Skin of body (tissue), 2 donors: ENCODE measurements around the gene C1orf52. TPM values are rescaled to one million over a fixed set of nuclear protein-coding genes. Genes with fewer than 3 reads are reported as not detected.

ENCODE experiments used
- DNase-seq: peaks from one replicate; lab custom pipeline; 2025; lab: John Stamatoyannopoulos, UW
- total RNA-seq: library from RNA; depleted of rRNA; stranded (reverse); fragments of >200 nt; gene quantifications from one replicate; pipeline ENCODE4 v1.2.3, GENCODE V29; 2014

Gene C1orf52
- 23.4 TPM for total RNA-seq

- peak; percentile 96 for DNase-seq
Observed at GRCh38 chr1:85259118-85259911, at the start of gene C1orf52. Gene C1orf52, minus strand, starts transcription at chr1:85259662. Its CDS starts 29 bp downstream, at chr1:85259633.

DNA sequence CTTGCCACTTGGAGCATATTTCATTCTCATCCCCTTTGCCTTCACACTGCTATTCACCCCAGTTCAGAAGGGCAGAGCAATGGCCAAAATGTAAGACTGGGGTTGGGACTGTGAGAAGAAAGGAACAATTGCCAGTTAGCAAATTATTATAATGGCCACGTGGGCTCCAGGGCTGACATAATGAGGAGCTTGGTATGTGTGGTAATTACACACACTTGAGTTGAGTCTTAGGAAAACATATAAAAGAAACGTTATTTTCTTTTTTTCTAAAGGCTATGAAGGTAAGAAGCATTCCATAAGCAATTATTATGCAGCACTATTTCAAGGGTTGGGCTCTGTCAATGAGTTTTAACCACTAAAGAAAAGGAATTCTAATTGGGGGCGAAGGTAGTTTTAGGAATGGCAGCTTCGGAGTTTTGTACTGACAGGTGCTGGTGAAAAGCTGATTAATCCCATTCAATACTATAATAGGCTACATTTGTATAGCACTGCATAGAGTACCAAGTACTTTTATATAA, 49.4 kb upstream of the C1orf52 start:
- DNase-seq = no peak

DNA sequence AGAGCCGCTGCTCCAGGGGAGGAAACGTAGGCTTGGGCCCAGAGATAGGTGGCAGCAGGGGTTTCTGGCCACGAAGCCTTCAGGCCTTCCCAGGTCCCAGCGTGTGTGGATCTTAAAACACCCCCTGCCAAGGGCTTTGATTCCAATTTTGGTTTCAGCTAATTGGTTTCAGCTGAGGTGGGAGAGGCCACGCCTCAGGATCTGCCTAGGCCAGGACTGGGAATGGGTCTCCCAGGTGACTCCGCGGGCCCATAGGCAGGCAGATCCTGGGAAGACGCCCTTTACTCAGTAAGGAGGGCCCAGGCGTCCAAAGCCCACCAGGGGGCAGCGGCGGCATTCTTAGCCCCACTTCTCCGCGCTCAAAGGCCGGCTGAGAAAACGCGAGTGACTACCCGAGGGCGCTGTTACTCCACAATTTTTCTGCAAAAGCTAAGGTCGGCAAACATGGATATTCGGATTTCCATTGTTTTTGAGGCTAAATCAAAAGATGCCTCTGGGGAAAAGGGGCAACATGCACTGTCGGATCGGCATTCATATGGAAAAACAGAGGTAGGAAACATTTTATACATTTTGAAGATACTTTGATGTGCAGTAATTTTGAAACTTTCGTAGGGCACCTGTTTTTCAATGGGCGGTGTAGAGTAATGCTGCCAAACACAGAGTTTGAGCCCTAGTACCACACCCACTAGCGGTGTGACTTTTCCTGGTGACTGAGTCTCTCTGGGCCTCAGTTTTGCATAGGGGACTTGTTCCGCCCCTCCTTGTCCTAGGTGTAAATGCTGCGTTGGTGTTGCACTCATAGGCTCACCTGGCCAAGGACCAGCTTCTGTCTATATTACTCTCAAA, 48.7 kb upstream of the C1orf52 start:
- peak; percentile 88 for DNase-seq

- no peak for DNase-seq
Observed at GRCh38 chr1:85306236-85306635, 46.8 kb upstream of the C1orf52 start.

DNA sequence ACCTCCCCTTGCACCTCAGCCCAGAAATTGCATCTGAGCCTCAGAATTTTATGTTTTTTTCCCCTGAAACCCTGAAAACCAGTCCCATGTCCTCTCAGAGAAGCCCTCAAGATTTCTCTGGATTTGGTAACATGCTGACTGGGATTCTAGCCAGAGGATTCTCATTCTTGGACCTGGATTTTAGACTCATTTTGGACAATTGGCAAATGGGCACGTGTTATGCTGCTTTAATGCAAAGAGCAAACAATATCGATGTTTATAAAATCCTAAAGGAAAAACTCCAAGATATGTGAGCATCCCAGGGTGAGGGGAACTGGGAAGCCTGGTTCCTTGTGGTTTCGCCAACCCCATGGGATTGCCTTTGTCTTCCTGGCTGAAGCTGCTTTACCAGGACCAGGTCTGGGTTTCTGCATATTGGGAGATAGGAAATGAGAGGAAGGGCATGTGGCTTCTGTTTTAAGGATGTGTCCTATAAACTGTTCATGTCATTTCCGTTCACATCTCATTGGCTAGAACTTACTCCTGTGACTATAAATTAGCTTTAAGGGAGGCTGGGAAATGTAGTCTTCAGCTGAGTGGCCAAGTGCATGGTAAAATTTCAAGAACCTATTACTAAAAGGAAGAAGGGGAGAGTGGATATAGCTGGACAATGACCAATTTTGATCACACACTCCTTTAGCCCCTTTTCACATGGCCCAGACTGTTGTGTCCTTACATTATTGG, 44.1 kb upstream of the C1orf52 start:
- no peak for DNase-seq

- no peak for DNase-seq
Observed at GRCh38 chr1:85300140-85300539, 40.7 kb upstream of the C1orf52 start.

DNA sequence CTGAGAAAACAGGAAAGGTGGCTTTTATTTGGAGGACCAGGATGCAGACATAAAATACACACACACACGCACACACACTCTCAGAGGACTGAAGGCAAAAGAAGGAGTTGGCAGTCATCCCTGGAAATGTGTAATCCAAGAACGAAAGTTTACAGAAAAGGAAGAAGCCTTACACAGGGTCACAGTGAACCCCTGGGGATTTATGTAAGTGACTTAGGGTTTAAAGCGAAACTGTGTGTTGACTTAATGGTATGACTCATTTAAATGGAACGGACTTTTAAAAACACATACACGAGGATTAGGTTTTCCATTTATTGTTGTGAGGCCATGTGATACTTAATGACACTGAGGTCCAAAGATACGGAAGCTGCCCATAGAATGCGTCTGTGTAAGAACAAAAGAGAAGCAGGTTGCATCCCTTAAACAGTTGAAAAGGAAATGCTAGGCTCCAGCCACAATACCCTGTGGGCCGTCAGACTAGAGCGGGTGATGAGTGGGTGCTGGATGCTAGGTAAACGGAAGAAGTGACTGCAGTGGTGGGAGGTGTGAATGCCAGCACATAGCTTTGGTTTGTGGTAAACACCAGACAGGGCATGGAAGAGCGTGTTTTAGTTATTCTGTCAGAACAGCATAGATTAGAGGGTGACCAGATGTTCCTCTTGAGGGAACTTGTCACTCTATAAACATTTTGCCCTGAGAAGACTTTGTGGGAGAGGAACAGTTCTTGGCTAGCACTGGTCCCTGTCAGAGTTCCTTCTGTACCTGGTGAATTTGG, 38.6 kb upstream of the C1orf52 start:
- DNase-seq = peak; percentile 93

- no peak for DNase-seq
Observed at GRCh38 chr1:85297538-85297854, 38.0 kb upstream of the C1orf52 start.

GRCh38 chr1:85296980-85297379, 37.5 kb upstream of the C1orf52 start:
- no peak for DNase-seq

DNA sequence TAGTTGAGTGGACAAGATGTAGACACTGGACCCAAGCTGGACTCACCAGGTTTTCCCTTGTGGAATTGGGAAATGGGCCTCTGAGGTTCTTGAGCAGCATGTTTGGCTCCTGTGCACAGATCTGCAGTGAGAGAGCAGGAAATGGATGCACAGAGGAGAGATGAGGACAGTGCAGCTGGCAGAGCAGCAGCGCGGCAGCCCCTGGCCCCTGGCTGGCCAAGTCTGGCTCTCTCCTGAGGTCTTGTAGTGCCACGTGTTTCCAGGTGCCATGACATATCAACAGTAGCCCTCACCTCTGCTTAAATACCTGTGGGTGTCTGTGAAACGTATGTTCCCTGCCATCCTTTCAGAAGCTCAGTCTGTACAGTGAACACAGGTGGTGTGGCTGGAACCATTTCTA, 36.2 kb upstream of the C1orf52 start:
- DNase-seq = no peak

DNA sequence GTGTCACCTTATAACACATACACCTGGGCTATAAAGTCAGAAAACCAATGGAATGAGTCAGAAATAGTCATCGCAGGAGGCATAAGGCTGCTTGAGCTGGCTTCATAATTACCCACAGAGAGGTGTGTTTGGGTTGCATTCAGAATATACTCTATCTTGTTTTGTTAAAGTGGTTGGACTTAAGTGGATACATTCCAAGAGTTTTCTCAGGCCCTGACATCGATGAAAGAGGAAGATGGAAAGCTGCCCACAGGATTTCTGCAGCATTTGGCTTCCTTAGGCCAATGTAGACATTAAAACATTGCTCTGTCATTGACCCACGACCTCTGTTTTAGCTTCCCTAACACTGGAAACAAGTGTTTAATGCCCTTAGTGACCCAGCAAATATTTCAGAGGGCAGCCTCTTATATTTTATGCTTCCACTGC, 35.6 kb upstream of the C1orf52 start:
- DNase-seq = no peak

GRCh38 chr1:85290826-85291225, 31.4 kb upstream of the C1orf52 start:
- no peak for DNase-seq

DNA sequence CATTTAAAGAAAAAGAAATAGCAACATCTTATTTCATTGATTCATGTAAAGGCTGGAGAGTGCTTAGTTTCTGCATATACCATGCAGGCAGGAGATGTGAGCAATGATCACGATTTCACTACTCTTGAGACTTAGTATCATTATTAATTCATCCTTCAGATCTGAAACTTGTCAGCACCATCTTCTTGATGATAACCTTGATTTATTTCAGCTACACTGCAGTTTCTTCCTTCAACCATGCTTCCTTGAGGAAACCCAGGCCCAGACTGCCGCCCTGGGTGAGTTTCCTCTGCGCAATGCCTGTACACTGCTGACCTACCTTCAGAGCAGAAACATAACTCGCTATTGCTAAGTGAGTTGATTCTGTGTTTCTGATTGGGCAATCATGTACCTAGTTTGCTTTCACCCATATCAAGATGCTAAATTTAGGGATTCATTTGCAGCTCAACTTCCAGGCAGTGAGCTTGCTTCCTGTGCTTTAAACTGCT, 30.4 kb upstream of the C1orf52 start:
- DNase-seq = no peak

DNA sequence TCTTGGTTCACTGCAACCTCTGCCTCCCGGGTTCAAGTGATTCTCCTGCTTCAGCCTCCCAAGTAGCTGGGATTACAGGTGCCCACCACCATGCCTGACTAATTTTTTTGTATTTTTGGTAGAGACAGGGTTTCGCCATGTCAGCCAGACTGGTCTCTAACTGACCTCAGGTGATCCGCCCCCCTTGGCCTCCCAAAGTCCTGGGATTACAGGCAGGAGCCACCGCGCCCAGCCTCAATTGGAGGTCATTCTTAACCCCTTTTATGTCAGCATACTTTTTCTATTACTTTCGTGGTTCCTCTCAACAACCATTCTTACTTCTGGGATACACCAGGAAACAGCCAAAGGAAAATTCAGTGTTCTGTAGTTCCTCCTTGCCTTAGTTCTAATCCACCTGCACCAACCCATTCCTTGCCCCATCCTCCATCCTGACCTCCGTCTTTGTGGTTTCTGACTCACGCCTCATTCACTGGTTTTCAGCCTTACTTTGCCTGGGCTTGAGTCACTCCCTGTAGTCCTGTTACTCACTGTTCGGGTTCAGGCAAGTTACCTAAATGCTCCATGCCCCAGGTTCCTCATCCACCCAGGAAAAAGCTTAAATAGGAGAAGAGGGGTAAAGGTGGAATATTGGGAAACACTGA, 29.9 kb upstream of the C1orf52 start:
- DNase-seq = no peak

- DNase-seq = no peak
Observed at GRCh38 chr1:85284202-85284601, 24.7 kb upstream of the C1orf52 start.

DNA sequence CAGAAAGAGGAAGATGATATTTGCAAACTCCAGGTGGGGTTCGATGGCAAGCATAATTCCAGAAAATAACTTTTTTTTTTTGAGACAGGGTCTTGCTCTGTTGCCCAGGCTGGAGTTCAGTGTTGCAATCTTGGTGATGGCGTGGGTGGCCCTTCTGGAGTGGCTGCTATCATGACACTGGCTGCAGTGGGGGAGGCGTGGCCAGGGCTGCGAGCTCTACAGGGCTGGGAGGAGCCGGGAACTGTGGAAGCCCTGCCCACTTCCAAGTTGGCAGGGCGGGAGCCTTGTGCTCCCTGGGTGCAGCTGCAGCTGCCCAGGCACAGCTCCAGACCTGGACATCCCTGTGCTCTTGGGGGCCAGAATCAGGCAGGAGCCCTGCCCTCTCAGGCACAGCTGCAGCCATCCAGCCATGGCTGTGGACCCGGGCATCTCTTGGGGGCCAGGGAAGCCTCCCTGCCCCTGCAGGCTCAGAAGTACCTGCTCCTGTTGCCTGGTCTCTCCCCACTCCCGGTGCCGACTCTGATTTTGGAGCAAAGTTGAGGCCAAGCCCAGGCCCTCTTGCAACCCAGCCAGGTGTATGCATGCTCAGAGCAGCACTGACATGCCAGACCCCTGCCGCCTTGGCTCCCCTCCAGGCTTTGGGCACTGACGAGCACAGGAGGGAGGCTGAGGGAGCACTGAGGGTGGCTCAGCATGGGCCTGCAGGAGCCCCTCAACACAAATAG, 24.2 kb upstream of the C1orf52 start:
- DNase-seq = no peak

GRCh38 chr1:85282424-85282823, 23.0 kb upstream of the C1orf52 start:
- no peak for DNase-seq

DNA sequence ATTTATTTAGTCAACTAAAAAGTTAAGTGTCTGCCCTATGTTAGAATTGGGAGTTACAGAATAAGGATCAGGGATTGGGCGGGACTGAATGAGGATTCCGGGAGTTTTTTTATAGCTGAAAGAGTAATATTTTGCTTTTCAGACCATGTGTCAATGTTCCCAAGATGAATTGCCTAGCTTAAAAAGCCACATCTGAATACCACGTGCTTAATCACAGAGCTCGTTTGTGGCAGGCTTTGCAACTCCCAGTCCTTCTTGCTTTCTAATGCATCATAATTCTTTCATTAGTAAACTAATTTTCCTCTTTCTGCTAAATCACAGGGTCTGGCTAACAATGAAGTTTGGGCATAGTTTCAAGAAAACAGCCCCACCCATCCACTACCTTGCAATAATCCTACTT, 21.2 kb upstream of the C1orf52 start:
- DNase-seq = peak; percentile 80

DNA sequence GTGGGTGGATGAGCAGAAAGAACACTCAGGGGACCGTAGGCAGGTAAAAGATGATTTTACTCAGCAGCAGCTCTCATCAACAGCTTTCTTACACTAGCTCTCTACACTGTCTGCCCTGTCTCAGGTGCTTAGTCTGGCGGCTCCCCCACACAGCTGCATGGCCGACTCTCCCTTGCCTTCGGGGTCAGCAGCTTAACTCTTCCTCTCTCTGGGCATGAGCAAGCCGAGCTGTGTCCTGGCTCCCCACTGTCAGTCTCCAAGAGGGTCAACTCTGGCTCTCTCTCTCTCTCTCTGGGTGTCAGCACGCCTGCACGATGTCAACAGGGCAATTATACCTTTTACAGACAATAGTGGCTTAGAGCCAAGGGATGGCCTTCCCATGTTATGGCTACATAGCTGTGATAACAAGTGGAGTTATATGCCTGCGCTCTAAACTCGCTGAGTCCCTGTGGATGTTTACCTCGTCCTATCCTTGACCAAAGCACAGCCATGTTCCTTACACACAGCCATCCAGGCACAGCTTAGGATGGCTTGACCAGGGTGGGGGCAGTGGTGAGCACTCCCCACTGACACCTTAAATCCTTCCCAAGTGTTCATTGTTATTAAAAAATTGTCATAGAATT, 20.1 kb upstream of the C1orf52 start:
- no peak for DNase-seq
